ENCODE data around the gene FEN1.

Gene FEN1

DNA sequence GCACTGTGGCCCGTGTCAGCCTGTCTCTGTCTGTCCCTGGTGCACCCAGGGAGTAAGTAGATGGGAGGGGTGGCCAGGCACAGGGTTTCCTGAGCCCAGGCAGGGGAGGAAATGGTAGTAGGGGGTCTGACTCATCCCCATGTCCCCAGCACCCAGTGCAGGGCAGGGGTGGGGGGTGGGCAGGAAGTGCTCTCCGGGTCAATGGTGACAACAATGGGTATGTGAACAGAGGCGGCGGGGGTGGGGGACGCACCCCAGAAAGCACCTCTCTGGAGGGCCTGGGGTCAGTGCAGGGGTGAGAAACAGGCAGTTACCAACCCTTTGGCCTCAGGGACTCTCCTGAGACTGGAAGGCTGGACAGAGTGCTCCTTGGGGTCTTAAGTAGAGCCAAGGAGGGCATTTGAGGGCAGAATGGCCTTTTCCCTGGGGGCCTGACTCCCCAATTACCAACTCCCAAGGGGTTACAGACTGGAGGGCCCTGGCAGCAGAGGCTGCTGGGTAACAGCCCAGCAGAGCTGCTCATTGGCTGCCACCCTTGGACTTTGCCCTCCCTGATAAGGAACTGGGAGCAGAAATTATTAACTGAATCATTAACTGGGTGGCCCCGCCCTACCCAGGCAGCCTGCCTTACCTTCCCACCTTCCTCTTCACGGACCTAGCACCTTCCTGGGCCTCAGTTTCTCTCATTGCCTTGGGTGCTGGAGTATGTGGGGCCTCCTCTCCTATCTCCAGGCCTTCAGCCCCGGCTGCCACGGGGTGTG is 36.1 kb upstream of the FEN1 start:
- no peak for DNase-seq (ENCODE audit: low read depth in 2 of 2)

DNA sequence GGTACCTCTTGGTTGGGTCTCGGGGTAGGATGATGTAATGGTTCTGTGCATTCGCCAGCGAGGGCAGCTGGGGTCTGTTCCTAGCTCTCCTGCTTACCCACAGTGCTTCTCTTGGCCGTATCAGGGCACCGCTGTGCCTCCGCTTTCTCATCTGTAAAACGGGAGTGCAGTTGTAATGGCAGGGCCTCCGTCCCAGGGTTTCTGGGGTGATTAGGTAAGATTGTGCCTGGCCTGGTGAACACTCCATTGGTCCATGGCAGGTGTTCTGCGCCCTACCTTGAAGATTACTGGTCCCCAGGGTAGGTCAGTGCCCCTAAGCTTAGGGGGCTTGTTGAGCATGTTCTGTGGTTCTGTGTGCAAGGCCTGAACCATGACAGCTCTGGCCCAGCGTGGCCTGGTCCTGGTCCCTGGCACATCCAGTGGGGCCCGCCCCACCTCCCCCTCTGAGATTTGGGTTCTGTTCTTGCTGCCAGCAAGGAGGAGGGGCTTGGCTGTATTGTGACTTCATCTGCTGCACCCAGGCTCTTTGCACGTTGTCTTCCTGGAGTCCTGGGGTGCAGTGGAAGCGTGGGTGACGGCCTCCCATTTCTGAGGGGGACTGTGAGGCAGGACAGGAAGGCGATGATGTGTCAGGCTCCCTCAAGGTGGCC is 35.4 kb upstream of the FEN1 start:
- DNase-seq (ENCODE audit: low read depth in 2 of 2): no peak

DNA sequence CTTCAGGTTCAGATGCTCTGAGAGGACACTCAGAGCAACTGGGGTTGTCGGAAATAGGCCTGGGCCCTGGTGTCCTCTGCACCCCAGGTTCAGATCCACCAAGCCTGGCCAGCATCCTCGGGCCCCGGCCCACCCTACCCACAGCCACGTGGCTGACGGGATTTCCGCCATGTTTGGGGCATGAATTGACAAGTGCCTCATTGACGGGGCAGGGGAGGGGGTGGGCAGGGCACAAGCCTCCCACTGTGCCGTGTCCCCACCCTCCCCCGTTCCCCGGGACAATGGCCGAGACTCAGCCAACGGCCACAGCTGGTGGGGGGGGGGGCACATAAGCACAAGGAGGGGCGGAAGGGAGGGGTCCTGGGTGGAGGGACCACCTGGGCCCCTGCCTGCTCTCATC is 31.8 kb upstream of the FEN1 start:
- DNase-seq (ENCODE audit: low read depth in 2 of 2): no peak

DNA sequence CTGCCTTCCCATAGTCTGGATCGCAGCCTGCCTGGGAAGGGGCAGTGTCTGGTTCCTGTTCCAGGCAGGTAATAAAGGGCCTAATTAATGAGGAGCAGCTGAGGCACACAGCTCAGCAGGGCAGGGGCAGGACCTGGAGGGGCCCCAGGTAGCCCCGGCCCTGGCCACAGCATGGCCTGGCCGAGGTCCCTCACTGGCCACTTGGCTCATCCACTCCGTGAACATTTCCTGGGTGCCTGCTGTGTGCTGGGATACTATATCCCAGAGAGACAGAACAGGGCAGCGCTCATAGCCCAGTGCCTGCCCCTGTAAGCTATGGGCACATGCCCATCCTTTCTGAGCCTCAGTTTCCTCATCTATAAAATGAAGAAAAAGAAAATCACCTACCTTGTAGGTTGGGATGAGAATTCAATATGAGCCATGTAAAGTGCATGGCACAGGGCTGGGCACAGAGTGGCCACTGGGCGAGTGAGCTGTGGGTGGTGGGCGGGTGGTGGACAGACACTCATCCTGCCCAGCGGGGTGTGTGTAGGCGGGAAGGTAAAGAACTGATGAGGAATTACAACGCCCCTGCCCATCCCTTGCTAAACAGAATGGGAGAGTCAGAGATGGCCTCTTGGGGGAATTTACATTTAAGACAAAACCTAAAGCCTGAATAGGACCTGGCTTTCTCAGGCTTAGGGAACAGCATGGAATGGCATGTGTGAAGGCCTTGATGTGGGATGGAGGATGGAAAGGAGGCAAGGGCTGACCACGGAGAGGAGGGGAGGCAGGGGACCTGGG is 31.1 kb upstream of the FEN1 start:
- DNase-seq (ENCODE audit: low read depth in 2 of 2): no peak

DNA sequence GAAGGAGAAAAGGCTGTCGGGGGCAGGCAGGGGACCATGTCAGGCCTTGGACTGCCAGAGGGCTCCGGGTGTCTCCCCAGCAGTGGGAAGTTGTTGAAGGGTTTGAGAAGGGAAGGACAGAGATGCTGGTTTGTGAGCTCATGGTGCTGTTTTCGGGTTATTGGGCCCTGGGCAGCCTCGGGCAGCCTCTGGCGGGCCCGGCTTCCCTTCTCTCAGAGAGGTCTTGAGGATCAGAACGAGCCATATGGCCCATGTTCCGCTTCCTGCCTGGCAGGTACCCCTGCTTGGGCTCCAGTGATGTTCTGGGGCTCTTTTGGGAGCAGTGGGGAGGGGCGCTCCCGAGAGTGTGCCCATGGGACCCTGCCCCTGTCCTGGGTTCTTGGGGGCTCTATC is 30.5 kb upstream of the FEN1 start:
- DNase-seq (ENCODE audit: low read depth in 2 of 2): no peak

DNA sequence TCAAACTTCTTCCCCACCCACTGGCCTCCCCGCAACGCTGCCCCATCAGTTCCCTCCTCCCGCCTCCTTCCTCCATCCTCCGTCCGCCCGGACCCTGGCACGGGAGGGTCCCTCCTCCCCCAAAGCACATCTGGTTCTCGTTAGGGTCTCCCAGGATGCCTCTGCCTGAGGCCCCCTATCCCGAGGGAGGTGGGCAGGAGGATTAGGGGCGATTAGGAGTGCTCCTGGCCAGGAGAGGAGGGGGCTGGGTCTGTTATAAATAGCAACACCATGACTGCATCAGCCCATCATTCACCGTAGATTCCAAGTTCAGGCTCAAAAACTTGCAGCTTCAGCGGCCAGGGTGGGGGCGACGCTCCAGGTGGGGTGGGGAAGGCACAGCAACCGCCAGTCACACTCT is 29.9 kb upstream of the FEN1 start:
- DNase-seq (ENCODE audit: low read depth in 2 of 2): no peak

DNA sequence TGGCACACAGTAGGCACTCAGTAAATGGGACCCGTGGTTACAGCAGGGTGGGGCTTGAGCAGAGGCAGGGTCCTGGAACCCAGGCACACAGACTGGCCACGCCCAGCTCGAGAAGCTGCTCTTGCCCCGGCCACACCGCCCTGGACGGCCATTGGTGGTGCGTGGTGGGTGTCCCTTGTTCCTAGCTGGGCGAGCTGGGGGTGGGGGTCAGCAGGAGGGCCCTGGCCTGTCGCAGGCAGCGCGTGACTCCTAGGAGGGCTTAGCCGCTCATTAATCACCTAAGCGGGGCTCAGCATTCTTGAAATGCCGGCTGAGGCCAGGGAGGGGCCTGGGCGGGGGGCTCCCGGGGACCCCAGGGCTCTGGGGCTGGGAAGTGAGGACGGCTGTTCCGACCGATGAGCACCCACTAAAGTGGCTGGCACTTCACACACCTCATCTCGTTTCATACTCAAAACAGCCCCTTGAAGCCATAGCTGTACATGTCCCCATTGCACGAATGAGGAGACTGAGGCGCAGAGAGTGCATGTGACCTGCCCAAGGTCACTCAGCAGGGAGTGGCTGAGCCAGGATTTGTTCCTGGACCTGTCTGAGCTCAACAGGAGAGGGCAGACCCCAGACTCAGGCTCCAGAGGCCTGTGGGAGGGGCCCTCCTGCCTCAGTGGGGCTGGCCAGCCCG is 28.6 kb upstream of the FEN1 start:
- no peak for DNase-seq (ENCODE audit: low read depth in 2 of 2)

DNA sequence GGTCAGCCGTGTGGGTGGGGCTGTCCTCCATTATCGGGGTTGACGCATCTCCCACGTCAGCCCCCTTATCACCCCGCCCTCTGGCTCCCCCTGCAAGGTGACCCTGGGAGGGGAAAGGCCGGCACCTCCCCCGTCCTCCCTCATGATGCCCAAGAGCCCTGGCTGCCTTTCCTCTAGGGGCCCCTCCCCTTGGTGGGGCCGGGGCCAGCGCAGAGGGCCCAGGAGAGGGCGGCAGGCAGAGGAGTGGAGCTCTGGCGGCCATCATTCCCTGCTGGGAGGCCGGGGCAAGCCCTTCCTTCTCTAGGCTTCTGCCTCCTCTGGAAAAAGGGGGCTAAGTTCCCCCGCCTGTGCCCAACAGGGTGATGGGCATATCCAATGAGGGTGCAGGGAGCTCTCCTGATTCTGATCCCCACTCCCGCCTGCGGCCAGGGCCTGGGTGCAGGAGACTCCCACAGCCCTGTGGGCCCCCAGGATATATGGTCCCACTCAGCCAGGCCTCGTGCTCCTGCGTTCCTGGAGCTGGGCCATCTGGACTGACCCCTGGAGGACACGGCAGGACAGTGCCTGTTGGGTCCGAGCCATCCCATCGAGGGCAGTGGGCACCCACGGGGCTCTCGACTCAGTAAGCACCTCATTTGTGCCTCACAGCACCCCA is 28.0 kb upstream of the FEN1 start:
- DNase-seq (ENCODE audit: low read depth in 2 of 2): no peak

DNA sequence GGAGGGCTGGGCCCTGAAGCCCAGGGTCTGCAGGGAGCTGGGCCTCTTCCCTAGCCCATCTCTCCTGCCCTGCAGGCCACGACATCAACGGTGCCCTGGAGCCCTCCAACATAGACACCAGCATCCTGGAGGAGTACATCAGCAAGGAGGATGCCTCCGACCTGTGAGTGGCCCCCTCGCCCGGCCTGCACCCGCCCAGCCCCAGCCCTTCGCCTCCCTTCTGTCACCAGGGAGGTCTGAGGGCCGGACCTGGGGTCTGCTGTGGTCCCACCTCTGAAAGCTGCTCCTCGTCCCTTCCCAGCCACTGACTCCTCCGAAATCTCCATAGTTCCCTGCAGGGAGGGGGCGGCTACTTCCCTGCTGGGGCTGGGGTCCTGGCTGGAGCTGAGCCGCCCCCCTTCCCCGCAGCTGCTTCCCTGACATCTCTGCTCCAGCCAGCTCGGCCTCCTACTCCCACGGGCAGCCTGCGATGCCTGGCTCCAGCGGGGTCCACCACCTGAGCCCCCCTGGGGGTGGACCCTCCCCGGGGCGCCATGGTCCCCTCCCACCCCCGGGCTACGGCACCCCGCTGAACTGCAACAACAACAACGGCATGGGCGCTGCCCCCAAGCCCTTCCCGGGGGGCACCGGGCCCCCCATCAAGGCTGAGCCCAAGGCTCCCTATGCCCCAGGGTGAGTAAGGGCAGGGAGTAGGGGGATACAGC is 27.0 kb upstream of the FEN1 start:
- DNase-seq (ENCODE audit: low read depth in 2 of 2): no peak

DNA sequence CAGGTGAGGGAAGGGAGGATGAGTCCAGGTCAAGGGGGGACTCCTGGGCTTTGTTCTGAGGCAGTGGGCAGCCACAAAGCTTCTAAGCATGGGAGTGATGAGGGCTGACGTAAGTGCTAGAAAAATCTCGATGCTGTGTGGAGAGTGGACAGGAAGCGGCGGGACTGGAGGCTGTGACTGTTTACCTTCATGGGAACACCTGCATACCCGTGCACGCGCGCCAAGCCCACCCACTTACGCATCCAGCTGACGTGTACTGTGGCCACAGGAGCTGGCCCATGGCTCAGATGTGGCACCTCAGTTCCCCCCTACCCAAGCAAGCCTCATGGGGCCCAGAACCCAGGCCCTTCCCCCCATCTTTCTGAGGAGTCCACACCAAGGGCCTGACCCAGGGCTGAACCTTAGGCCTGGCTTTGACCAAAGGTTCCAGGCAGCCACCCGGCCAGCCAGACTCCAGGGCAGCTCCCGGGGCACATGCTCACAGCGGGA is 26.3 kb upstream of the FEN1 start:
- DNase-seq (ENCODE audit: low read depth in 2 of 2): no peak

DNA sequence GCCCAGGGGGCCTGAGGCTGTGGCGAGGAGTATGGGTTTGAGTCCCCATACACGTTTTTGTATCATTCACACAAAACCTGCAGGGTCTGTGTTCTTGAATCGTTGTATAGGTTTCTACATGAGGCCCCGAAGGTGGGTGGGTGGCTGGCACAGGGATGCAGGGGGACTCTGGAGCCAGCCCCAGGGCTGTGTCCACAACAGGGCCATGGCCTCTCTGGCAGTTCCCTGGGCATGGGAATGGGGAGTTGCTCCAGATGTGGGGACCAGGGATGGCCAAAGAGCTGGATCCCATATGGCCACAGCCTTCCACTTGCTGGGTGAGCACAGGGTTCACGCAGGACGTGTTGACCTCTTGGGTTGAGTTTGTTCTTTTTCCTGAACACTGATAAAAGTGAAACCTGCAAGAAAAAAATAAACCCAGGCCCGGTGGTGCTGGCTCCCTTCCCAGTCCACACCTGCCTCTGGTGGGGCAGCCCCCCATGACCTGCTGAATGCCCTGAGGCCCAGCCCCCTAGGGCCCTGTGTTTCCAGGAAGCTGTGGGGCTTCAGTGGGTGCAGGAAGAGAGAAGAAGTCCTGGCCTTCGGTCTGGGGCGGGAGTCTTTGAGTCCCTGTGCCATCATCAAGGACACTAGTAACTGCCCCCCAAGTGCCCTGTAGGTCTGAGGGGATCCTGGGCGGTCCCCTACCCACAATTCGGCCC is 24.2 kb upstream of the FEN1 start:
- no peak for DNase-seq (ENCODE audit: low read depth in 2 of 2)

DNA sequence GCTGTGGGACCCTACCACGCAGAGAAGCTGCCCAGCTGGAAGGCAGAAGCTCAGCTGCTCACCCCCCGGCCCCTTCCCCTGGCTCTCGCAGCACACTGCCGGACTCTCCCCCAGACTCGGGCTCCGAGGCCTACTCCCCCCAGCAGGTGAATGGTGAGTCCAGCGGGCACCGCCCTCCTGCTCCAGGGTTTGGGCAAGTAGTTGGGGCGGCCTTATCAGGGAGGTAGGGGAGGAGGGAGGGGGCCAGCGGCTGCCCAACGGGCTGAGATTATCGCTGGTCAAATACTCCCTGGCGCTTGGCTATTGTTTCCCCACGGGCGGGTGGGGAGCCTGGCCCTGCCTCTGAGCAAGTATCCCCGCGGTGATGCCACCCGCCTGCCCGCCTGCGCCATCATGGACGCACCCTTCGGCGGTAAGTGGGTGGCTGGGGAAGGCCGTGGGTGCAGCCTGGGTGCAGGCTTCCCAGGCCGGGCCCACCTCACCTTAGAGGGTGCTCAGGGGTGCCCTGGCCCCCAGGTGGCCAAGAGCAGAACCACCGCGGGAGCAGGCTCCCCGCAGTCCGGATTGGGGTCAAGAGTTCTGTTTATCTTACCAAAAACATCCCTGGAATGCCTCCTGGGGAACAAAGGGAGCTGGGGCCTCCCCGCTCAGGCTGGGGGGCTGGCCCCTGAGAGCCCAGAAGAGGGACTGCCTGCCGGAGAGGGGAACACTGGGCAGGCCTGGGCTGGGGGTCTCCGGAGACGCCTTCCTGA is 23.4 kb upstream of the FEN1 start:
- DNase-seq (ENCODE audit: low read depth in 2 of 2): no peak

DNA sequence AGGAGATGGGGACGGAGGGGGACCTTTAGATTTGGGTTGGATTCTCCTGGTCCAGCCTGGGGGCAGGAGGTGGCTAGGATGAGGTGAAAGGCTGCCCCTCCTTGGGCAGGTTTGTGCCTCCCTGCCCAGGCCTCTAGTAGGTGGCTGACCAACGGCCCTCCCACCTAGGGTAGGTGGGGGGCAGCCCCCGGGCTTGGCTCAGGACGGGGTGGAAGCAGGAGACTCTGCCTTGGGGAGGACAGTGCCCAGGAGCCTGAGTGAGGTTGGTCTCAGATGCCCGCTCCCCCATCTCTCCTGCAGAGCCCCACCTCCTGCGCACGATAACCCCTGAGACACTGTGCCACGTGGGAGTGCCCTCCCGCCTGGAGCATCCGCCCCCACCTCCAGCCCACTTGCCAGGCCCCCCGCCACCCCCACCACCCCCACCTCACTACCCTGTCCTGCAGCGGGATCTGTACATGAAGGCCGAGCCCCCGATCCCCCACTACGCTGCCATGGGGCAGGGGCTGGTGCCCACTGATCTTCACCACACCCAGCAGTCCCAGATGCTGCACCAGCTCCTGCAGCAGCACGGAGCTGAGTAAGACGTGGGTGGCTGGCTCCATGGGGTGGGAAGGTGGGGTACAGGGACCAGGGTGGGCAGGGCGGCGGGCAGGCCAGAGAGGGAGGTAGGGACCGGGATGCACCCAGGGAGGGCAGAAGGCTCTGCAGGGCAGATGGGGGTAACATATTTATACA is 22.6 kb upstream of the FEN1 start:
- no peak for DNase-seq (ENCODE audit: low read depth in 2 of 2)

DNA sequence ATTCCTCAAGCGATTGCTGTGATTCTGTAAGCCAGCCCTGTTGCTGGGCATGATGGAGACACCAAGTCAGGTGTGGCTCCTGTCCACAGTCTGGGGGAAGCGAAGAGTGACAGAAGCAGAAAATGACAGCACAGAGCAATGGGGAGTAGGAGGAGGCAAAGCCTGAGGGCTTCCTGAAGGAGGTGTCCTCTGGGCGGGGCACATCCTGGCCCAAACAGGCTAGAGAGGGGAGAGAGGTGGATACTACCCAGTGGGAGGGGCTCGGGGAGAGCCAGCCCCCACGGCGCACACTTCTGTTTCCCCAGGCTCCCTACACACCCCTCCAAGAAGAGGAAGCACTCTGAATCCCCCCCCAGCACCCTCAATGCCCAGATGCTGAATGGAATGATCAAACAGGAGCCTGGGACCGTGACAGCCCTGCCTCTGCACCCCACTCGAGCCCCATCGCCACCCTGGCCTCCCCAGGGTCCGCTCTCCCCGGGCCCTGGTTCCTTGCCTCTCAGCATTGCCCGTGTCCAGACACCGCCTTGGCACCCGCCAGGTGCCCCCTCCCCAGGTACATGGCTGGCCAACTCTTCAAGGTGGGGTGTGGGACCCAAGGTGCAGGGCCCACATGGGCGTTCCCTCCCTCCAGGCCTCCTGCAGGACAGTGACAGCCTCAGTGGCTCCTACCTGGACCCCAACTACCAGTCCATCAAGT is 21.4 kb upstream of the FEN1 start:
- DNase-seq (ENCODE audit: low read depth in 2 of 2): no peak

DNA sequence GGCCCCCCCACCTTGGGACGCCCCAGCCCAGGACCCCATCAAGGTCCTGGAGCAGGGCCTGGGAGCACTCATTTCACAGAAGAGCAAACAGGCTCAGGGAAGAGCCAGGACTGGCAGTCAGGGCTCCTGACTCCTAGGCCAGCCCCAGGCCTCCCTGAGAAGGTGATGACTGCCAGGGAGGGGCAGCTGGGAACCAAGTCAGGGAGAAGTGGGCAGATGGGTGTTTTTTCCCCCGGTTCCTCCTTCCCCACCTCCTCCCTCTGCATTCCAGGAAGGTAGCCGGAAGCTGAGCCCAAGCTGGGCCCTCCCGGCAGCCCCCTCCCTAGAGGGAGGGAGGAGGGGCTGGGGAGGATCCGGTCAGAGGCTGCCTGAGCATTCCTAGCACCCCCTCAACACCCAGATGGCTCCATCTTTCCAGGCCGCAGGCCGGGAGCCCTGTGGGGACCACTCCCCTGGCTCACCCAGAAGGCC is 20.7 kb upstream of the FEN1 start:
- DNase-seq (ENCODE audit: low read depth in 2 of 2): no peak

DNA sequence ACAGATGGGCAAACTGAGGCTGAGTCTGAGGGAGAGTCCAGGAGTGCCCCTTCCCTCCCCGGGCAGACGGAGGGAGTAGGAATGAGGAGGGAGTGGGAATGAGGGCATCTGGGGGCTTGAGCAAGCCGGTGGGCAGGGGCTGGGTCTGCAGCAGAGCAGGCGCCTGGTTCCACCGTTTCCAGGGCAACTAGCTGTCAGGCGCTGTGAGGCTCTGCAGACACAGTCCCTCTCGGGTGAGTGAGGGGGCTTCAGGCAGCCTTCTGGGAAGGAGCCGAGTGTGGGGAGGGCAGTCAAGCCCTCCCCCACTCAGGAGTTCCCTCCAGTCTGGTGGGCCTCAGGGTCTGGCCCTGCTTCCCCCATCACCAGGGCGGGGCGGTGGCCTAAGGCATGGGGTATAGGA is 19.4 kb upstream of the FEN1 start:
- DNase-seq (ENCODE audit: low read depth in 2 of 2): no peak

DNA sequence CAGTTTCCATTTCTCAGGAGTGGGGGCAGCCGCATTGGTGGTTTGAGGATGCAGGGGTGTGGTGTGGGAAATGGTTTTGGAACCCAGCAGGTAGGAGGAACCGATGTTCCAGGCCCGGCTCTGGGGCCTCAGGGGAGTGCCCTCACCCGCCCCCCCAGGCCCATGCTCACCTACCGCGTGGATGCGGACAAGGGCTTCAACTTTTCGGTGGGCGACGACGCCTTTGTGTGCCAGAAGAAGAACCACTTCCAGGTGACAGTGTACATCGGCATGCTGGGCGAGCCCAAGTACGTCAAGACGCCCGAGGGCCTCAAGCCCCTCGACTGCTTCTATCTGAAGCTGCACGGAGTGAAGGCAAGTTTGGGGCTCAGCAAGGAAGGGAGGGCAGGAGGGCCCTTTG is 18.9 kb upstream of the FEN1 start:
- DNase-seq (ENCODE audit: low read depth in 2 of 2): no peak

DNA sequence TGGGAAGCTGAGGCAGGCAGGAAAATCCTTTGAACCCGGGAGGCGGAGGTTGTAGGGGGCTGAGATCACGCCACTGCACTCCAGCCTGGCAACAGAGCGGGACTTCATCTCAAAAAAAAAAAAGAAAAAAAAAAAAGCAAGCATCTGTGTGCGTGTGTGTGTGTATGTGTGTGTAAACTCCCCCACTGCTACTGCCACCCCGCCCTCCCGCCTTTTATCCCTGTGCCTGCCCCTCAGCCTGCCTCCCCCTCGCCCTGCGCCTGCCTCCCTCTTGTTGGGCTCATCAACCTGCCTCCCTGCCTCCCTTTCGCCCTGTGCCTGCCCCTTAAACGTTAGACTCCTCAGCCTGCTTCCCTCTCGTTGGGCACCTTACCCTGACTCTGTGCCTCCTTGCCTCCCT is 18.3 kb upstream of the FEN1 start:
- no peak for DNase-seq (ENCODE audit: low read depth in 2 of 2)
